Measurements from ENCODE around the gene NBPF1. TPM values are rescaled to one million over a fixed set of nuclear protein-coding genes. Genes with fewer than 3 reads are reported as not detected.
"Not testable (repeated sequence)": the region's sequence is repeated elsewhere in the genome, so short reads cannot be mapped to it uniquely, and the experiment has no call there.

Gene NBPF1
- polyA plus RNA-seq, 1 donor: 150 TPM

DNA sequence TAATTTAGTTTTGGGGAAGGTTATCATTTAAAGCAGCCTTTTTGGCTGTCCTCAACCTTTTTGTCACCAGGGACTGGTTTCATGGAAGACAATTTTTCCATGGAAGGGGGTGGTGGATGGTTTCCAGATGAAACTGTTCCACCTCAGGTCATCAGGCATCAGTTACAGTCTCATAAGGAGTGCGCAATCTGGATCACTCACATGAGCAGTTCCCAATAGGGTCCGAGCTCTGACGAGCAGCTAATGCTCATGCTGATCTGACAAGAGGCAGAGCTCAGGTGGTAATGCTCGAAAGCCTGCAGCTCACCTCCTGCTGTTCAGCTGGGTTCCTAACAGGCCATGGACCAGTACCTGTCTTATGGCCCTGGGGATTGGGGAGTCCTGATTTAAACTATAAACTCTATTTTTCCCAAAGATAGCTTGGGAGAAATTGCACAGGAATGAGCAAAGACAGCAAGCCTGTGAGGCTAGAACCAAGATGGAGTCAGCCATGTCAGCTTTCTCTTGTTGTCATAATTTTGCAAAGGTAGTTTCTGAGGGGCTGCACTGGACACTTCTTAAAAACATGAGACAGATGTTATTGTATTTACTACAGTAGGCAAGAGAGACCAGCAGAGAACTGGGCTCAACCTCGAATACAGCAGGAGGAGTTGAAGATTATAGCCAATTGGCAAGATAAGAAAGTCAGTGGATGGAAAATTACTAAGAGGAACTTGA is 96.5 kb downstream of the NBPF1 start:
- not testable (repeated sequence) for DNase-seq (ENCODE audit: low read depth)

DNA sequence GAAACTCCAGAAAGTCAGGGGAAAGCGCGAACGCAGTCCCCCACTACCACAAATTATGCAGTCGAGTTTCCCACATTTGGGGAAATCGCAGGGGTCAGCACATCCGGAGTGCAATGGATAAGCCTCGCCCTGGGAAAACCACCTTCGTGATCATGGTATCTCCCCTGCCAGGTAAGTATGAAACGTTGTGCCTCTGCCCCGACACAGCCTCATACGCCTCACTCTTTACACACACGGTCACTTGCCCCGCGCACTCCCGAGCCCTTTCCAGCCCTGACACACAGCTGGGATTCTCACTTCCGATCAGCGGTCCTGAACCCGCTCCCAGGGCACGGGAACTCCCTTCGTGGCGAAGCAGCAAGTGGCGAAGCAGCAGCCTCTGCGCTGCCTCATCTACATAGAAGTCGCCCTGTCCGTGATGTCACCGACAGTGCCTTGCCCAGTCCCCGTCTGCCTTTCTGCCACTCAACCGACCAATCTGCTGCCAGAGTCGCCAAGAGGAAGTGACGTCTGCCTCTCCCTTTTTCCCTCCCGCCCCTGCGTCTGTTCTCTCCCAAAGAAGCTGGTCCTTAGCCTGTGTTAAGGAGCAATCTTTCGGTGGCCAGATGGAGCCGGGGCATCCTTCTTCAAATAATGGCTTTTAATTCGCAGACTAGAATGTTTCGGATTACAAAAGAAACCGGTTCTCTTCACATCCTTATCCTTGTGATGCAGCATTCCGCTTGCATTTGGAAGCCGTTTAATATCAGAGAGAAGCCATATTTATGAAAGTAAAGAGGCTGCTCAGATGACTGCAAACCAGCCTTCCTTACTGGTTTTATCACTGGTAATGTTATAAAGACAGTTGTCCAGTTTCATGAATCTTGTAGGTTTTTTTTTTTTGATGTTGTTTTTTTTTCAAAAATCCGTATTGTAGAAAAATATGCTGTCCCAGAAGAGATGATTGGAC is 99.0 kb downstream of the NBPF1 start, which contains the start of gene RNU1-1:
RNU1-1 (minus strand) TSS at position 179 of the 949 bp plus-strand sequence.
- DNase-seq (ENCODE audit: low read depth): peak; percentile 46

DNA sequence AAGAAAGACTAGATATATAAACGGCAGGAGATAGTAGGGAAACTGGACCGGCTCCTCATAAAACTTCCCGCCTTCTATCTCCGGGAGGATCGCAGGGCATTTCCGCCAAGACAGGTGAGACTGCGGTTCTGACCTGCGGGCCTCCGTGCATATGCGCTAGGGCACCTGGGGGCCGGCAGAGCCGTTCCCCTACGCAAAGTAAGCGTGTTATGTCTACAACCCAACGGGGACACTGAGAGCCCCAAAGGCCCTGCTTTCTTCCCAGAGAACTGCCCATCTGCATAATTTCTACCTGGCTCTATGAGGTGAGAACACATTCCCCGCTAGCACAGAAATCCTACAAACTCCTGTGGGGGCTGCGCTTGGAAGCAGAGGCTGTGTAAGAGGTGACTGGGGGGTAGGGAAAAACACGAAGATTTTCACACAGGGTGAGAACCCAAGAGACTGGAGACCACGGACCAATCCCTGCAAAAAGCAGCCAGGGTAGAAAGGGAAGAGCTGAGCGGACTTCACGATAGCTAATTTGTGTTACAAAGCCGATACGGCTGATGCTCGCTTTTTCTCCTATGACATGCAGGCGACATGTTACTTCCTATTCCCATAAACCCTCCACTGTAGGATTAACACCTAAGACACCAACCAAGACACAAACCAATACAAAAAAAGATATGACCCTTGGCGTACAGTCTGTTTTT is 99.8 kb downstream of the NBPF1 start:
- DNase-seq (ENCODE audit: low read depth): peak; percentile 80

DNA sequence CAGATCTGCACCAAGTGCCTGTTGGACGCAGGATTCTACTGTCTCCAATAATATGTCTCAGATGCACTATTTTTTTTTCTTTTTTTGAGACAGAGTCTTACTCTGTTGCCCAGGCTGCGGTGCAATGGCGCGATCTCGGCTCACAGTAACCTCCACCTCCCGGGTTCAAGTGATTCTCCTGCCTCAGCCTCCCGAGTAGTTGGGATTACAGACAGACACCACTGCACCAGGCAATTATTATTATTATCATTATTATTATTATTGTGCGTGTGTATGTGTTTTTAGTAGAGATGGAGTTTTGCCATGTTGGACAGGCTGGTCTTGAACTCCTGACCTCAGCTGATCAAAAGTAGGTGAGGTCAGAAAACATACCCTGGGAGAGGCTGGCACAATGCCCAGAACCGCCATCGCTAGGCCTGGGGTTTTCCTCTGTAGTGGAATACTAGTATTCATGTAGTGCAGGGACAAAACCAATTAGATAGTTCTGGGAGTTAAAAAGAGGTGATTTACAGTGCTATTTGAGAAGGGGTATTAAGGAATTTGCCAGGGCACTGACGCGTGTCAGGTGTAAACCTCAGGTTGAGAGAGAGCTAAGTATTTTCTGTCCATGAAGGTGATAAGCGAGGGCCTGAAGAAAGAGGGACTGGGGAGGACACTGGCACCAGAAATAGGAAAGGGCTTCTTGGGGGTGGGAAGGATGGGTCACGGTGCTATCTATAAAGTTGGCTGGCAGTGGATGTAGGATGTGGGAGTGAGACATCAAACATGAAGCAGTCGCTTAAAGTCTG is 100.5 kb downstream of the NBPF1 start:
- not testable (repeated sequence) for DNase-seq (ENCODE audit: low read depth)

Other genes with a start within 250 kb of the NBPF1 start
- gene SZRD1, start 246.3 kb downstream of the NBPF1 start, polyA plus RNA-seq (ENCODE audit: insufficient read length): 80.6 TPM
- gene SPATA21, start 176.1 kb downstream of the NBPF1 start, polyA plus RNA-seq (ENCODE audit: insufficient read length): not detected
- 32.8 TPM for gene NECAP2, start 172.8 kb downstream of the NBPF1 start, polyA plus RNA-seq (ENCODE audit: insufficient read length)
- gene RNU1-1, start 99.3 kb downstream of the NBPF1 start, polyA plus RNA-seq (ENCODE audit: insufficient read length): not detected
- not detected for gene RNU1-3, start 53.4 kb upstream of the NBPF1 start, polyA plus RNA-seq (ENCODE audit: insufficient read length)
- gene RNU1-4, start 127.0 kb upstream of the NBPF1 start, polyA plus RNA-seq (ENCODE audit: insufficient read length): not detected